GM18520 (cell line): ENCODE results near the gene RAD54L.
A peak's percentile ranks its signal among the peaks of the same experiment; 100 is the strongest.
"Not testable (repeated sequence)": the region's sequence is repeated elsewhere in the genome, so short reads cannot be mapped to it uniquely, and the experiment has no call there.

Experiments
- ATAC-seq: cut with Tn5 transposase; IDR thresholded peaks from one replicate; pipeline ENCODE4 v1.9.1; 2021; ENCODE audit not compliant: unreplicated experiment

RAD54L gene

GRCh38 chr1:46238865-46239264 lies 8.7 kb upstream of the RAD54L start:
- not testable (repeated sequence) for ATAC-seq

DNA sequence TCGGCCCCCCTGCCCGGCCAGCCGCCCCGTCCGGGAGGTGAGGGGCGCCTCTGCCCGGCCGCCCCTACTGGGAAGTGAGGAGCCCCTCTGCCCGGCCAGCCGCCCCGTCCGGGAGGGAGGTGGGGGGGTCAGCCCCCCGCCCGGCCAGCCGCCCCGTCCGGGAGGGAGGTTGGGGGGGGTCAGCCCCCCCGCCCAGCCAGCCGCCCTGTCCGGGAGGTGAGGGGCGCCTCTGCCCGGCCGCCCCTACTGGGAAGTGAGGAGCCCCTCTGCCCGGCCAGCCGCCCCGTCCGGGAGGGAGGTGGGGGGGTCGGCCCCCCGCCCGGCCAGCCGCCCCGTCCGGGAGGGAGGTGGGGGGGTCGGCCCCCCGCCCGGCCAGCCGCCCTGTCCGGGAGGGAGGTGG lies 5.8 kb upstream of the RAD54L start:
- not testable (repeated sequence) for ATAC-seq

- ATAC-seq = no peak
Measured at GRCh38 chr1:46242918-46243317, 4.6 kb upstream of the RAD54L start.

GRCh38 chr1:46243831-46244230 lies 3.7 kb upstream of the RAD54L start:
- ATAC-seq = not testable (repeated sequence)

DNA sequence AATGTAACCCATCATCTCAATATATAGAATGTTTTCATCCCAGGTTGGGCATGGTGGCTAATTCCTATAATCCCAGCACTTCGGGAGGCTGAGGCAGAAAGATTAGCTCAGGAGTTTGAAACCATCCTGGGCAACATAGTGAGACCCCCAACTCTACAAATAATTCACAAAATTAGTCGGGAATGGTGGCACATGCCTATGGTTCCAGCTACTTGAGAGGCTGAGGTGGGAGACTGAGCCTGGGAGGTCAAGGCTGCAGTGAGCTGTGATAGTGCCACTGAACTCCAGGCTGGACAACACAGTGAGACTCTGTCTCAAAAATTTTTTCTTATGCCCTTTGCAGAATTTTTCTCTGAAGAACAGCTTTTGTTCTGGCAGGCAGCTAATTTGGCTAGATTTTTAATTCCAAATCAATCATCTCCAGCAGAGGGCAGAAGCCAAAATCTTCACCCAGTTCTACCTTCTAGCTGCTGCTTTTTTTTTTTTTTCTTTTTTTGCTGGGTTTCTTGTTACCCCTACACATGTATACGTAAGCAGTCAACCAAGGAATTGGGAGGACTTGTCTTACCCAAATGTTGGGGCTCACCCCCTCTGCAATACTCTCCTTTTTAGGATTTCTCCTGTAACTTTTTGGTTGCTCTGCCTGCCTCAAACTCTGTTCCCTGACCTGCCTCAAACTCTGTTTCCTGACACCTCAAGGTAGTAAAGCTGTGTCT lies 2.7 kb upstream of the RAD54L start:
- ATAC-seq = no peak

DNA sequence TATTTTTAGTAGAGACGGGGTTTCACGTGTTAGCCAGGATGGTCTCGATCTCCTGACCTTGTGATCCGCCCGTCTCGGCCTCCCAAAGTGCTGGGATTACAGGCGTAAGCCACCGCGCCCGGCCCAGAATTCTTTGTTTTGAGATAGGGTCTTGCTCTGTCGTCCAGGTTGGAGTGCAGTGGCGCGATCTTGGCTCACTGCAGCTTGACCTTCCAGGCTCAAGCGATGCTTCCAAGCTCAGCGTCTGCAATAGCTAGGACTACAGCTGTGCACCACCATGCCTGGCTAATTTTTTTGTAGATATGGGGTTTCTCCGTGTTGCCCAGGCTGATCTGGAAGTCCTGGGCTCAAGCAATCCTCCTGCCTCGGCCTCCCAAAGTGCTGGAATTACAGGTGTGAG lies 1.4 kb upstream of the RAD54L start:
- not testable (repeated sequence) for ATAC-seq

GRCh38 chr1:46246548-46247435 lies 771 bp upstream of the RAD54L start:
- ATAC-seq = peak; percentile 24

DNA sequence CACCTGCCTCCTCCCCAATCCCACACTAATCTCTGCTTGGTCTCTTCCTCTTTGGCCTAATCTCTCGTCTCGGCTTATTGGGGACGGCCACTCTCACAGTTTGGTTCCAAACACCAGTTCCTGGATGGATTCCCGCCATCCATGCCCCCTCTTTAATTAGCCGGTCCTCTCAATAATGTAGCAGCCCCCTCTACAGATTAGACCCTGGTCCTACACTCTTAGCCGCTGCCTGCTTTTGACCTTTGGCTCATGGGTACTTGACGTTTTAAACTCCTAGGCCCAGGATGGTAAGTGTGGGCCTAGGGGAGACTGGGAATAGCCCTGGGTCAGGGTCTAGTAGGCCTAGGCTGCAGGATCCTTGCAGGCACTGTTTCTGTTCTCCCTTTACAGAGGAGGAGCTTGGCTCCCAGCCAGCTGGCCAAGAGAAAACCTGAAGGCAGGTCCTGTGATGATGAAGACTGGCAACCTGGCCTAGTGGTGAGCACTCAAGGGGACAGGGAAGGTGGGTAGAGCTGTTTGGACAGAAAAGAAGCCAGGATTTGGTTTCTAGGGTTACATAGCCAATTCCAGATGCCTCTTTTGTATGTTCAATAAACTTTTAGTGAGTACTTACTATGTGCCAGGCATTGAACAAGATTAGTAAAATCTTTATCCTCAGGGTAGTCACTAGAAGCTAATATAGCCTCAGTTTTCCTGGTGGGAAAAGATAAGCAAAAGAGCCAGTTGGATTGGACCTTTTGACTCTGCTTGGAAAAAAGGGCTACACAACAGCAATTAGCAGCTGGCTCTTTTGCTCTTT lies 758 bp downstream of the RAD54L start:
- ATAC-seq = no peak

GRCh38 chr1:46254668-46255067 lies 7.1 kb downstream of the RAD54L start:
- ATAC-seq = no peak

DNA sequence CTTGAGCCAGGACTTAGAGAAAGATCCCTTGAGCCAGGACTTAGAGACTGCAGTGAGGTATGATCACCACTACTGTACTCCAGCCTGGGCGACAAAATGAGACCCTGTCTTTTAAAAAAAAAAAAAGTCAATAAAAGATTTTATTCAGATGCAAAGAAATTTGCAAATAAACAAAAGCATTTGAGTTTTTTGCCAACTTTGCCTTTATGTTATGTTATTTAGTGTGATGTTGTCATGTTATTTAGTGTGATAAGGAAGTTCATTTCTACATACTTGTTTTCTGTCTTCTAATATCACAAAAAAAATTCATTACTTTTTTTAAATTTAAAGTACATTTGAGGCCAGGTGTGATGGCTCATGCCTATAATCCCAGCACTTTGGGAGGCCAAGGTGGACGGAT lies 9.0 kb downstream of the RAD54L start:
- ATAC-seq = no peak

DNA sequence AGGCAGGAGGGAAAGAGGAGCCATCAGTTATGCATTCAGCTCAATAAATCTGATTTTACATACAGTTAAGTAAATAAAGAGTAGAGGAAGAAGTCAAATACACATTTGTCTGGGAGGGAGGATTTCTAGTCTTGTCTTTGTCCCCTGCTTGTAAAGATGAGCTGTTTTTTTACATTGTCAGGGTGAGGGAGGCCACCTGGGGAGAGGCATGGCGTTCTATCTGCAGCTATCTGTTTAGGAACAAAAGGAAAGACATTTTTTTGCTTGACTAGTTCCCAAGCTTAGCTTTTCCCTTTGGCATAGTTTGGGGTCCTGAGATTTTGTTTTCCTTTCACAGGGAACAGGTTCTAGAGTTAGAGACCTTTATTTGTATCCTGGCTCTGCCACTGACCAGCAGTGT lies 14.9 kb downstream of the RAD54L start:
- no peak for ATAC-seq

GRCh38 chr1:46263146-46263545 lies 15.6 kb downstream of the RAD54L start:
- ATAC-seq = no peak

DNA sequence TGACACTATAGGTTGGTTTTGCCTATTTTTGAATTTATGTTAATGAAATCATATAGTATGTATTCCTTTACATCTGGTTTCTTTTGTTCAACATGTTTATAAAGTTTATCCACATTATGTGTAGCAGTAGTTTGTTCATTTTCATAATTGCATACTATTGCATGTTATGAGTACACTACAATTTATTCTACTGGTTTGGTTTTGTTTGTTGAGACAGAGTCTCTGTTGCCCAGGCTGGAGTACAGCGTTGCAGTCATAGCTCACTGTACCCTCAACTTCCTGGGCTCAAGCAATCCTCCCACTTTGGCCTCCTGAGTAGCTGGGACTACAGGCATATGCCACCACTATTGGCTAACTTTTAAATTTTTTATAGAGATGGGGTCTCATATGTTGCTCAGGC lies 21.0 kb downstream of the RAD54L start:
- ATAC-seq = no peak

DNA sequence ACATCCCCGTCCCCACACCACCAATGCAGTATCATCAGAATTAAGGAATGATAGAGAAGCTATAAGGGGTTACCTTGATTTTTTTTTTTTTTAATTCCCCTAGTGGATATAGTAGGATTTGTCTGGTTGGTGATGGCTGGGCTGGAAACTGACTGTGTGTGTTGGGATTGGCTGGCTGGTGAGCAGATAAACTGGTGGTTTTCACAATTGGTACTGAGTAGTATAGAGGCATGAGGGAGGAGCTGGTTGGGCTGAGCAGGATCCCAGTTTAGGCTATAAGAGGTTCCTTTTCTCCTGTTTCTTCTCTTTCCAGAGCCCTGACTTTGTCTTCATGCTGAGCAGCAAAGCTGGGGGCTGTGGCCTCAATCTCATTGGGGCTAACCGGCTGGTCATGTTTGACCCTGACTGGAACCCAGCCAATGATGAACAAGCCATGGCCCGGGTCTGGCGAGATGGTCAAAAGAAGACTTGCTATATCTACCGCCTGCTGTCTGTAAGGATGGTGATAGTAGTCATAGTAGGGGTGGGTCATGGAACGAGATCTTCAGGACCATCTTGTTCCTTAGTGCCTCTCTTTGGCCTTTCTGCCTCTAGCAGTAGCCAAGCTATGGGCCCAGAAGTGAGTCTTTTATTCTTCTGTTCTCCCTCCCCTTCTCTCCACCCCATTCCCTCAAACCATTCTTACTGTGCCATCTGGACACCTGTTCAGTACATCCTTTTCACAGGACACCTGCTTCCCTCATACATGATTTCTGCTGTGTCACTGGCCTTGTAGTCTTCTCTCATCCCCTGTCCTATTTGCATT lies 26.9 kb downstream of the RAD54L start:
- ATAC-seq = no peak

- ATAC-seq = no peak
Measured at GRCh38 chr1:46275030-46275337, 27.4 kb downstream of the RAD54L start.

DNA sequence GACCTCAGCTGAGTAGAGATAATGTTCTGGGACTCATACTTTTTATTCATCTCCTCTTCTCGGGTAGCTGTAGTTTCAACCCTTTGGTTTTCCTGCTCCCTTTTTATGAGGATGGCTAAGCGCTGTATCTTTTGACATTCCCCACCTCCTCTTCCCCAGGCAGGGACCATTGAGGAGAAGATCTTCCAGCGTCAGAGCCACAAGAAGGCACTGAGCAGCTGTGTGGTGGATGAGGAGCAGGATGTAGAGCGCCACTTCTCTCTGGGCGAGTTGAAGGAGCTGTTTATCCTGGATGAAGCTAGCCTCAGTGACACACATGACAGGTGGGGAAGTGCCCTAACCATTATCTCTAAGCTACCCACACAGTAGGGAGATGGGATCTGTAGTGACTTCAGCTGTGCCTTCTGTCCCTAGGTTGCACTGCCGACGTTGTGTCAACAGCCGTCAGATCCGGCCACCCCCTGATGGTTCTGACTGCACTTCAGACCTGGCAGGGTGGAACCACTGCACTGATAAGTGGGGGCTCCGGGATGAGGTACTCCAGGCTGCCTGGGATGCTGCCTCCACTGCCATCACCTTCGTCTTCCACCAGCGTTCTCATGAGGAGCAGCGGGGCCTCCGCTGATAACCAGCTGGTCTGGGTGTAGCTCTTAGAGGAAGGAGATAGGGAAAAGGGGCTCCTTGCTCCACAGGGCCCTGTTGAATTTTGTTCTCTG lies 30.3 kb downstream of the RAD54L start:
- ATAC-seq = no peak

DNA sequence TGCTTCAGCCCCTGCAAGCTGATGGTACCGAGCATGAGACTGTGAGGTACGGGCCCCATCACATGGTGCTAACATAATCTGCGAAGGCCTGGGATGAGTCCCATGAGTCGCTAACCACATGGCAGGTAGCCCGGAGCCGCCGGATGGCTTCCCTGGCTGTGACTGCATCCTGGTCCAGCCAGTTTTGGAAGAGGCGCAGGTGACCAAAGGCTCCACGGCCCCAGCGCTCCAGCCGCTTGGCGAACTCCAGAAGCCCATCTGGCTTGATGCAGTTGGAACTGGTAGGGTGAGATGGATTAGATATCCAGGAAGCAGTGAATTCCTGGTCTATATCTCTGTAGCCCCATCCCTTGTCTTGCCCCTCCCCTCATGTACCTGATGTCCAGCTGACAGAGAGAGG lies 31.2 kb downstream of the RAD54L start:
- ATAC-seq = no peak

DNA sequence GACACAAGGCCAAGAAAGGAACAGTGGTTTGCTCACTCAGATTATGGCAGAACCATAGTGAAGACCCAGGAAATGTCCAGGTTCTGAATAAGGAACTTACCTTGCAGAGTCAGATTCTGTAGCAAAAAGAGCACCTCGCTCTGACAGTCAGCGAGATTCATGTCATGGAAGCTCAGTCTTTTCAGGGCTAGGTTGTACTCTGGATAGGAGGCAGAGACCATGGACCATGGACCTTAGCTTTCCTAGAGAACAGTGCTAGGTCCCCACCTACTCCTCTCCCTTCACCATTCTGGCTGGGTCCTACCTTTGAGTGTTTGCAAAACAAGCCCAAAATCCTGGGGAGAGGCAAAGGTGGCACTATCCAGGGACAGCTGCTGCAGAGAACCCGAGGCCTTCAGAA lies 32.5 kb downstream of the RAD54L start:
- no peak for ATAC-seq

GRCh38 chr1:46281021-46281420 lies 33.5 kb downstream of the RAD54L start:
- ATAC-seq = no peak

DNA sequence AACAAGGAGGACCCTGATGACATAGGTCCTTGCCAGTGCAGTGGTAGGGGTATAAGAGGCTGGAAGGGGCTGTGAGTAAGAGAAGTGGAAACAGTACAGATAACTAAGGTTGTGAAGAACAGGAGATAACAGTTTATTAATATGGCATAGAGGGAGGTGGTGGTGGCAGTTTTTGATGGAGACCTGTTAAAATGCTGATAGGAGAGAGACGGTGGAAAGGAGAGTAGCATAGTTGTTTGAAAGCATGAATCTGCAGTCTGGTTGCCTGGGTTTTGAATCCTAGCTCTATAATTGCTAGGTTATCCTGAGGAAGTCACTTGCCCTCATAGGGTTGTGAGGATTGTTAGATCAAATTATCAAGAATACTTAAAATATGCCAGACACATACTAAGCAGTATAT lies 36.5 kb downstream of the RAD54L start:
- ATAC-seq = no peak
